Mucosa of gallbladder (tissue), 1 donor: Measurements from ENCODE around the gene VTI1A. TPM values are rescaled to one million over a fixed set of nuclear protein-coding genes. Genes with fewer than 3 reads are reported as not detected.
A peak's percentile ranks its signal among the peaks of the same experiment; 100 is the strongest.
"Not testable (repeated sequence)": the region's sequence is repeated elsewhere in the genome, so short reads cannot be mapped to it uniquely, and the experiment has no call there.

ENCODE experiments used
- DNase-seq: peaks from one replicate; pipeline ENCODE4 v3.0.0-alpha.2; 2020; ENCODE audit warnings: low spot score
- total RNA-seq: library from RNA; stranded (reverse); gene quantifications from one replicate; pipeline ENCODE4 v1.2.1, GENCODE V29; 2021
- donor health status: DM: no; HTN: no; CAD: no.

VTI1A gene
- total RNA-seq, 1 donor from 2014 or later, result 28.1 TPM

DNA sequence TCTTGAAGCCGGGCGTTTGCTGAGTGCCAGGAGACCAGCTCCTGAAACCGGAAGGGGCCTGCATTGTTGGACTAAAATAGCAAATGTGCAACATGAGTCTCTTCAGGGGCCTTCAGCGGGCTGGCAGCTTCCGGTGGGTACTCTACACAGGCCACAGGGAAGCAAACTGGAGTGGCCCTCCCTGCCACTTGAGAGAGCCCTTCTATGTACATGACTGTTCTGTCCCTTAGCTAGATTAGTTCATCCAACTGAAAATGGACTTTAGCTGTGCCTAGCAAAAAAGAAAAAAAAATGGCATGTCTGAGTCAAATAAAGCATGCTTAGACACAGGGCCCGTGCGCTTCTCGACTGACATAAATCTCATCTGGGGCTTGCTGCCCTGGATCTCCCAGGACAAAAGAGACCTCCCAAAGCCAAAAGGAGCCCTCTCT lies 387.8 kb downstream of the VTI1A start:
- DNase-seq, result no peak

DNA sequence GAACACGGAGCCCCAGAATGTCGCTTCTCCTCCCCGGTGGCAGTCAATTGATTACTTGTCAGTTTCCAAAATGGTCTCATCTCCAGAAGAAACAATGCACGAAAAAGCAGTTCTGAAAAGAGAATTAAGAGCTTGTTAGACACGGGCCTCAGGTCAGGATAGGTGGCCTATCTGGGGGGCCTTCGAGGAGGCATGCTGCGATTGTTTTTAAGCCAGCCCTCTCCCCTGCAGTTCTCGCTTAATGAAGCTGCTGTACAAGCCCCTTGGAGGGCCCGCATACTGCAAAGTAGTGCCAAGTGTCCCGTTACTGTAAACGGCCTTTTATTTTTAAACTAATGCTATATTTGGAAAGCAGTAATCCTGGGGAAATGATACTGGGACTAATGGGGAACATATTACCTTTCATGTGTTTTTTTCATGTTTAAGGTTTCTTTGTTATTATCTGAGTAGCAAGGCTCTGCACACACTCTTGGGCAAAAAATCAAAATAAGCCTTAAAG lies 388.3 kb downstream of the VTI1A start:
- no peak for DNase-seq

DNA sequence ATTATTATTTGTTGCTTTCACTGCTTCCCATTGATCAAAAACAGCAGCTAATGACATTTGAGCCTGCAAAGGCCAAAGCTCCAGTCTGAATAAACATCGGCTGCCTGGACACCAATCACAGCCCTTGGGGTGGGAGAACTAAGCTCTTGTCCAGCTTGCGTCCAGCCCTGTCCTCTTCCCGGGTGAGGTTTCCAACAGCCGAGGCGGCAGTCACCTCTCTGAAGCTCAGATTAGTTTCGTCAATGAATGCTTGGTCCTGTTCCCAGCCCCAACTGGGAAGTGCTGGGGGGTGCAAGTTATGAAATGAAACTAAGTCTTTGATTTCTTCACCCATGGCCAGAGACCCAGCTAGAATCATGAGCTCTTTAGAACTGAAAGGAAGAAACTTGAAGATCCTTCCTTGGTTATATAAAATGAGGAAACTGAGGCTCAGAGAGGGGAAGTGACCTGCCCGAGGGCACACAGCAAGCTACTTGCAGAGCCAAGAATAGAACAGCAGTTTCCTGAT lies 389.0 kb downstream of the VTI1A start:
- DNase-seq, result peak; percentile 28

DNA sequence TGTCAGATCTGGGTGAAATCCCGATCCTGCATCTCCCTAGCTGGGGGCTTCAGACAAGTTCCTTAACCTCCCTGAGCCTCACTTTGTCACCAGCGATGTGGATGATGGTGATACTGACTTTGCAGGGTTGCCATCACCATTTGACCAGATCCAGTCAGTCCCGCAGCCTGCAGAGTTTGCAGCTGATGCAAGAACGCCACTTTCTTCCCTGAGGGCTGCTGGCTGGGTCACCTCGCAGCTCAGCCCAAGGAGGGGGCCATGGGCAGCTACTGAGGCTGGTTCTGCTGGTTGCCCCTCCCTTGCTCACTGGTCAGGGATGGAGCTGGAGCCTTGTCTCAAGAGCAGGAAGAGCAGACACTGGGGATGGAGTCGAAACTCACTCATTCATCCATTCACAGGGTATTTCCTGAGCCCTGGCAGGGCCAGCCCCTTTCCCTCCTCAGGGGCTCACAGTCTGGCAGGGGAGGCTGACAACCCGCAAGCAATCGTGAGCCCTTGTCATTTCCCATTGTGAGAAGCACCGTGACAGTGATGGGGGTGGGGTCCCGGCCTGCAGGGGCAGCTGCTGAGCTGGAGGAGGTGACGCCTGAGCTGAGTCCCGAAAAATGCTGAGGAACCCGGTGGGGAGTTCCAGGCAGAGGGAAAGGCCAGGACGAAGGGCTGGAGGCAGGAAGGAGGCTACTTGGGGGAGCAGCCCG lies 391.9 kb downstream of the VTI1A start:
- no peak for DNase-seq

DNA sequence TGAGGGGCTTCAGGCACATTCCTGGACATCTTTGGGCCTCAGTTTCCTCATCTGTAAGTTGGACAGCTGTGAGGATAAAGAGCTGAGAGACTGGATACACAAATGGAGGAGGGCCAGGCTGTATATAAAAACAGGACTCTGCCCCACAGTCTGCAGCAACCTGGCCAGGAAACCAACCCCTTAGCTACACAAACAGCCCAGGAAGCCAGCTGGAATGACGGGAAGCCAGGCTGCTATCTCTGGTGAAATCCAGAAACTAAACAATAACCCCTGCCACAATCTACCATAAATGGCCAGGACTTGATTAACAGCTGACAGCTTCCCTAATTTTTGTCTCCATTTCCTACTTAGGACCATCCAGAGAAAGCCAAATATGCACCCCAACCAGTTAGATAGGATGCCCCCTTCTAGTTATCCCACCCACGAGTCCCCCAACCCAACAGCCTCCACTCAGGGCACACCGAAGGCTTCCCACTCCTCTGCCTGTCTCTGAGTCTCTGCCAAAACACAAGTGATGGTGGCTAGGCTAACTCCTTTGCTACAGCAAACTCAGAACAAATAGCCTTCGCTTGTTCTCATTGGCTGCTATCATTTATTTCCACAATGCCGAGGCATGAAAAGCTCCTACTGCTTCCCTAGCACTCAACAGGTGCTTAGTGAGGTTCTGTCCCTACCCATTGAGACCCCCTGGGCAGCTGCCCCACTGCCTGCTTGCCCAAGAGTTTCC lies 393.1 kb downstream of the VTI1A start:
- DNase-seq, result no peak

DNA sequence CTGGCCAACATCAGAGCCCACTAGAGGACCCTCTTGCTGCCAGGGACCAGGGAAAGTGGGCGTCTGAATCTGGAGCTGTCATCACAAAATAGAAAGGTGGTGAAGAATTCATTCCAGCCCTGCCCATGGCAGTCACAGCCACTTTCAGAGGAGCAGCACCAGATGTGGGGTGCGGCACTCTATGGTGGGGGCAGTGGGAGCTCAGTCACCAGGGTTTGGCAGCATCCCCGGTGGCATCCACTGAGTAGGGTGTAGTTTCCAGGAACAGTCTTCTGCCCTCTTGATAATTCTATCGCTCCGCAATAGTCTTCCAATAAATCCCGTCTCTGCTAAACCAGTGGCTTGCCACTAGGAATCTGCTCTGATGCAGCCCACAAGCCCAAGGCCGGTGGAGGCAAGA lies 394.5 kb downstream of the VTI1A start:
- DNase-seq, result no peak

DNA sequence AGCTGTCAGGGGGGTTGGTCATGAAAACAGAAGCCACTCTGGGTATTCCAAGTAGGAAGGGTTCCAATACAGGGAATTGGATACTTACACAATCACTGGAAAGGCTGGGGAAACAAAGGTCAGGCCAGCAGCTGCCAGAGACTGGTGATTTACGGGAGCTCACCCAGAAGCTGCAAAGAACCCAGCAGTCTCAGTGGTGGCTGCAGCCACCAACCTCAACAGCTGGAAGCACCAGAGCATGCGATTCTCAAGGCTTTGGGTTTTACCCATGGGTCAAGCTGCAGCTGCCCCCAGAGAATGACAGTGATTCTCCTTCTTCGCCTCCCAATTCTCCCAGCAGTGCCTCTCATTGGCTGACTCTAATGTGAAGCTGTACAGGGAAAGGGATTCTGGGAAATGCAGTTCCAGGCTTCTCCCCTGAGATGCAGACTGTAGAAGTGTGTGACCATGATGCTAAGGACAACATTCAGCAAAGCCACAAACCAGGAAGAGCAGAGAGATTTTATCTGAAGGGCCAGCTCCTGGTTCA lies 395.9 kb downstream of the VTI1A start:
- DNase-seq, result no peak

DNA sequence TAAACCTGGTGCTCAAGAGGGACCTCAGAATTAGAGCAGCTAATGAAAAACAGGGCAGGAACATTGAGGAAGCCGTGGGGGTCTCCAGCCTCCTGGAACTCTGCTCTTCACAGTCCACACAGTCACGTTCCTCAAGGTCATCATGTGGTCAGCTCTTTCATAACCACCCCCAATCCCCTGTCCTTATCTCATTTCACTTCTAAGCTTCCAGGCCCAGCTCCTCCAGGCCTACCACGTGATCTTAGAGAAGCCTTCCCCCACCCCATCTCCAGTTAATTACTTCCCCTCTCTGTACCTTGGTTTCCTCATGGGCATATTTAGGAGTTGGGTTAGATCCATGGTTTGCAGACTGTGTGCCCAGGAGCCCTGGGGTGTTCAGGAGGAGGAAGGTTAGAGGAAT lies 396.6 kb downstream of the VTI1A start:
- no peak for DNase-seq

DNA sequence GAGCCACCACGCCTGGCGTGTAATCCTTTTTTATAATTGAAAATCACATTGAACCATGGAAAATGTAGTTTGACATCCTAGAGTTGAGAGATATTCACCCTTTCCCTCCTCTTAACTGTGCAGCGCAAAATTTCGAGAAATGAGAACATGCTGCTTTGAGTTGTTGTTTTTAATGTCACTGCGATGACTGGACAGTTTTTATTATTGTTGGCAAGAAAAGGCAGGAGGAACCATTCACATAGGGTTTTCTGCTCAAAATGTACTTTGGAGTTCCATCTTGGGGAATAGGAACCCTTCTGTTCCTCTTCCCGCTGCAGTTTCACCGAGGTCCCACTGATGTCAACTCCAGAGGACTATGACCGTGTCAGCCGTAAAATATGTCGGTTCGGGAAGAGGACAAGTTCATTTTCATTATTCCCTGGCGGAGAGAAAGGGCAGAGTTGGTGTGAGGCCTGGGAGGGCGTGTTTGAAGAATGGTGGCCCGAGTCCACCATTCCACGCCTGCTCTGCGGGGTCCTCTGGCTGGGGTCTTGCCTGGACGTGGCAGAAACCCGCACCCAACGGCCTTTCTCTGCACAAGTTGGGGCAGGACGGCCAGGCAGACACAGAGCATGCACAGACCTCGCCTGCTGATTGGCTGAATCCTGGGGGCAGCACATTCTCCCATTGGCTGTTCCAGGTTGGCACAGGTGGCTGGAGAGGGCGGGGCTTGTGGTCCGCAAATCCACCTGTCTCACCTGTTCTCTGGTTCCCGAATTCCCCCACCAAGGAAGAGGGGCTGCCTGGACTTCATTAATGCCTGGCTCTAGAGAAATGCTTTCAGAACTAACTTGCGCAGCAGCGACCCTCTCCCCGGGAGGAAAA lies 397.9 kb downstream of the VTI1A start:
- DNase-seq, result no peak

DNA sequence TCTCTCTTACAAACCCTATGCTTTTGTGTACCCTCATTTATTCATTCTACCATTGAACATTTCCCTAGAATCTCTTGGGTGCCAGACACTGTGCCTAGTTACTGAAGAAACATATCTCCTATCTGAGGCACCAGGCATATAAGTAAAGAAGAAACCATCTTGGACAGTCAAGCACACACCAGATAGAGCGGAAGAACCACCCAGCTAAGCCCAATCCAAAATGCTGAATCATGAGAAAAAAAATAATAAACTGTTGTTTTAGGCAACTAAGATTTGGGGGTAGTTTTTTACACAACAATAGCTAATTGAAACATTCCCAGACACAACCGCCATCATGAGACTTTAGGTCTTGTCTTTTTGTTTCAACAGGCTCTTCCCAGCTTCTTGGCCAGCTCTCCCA lies 400.8 kb downstream of the VTI1A start:
- DNase-seq, result no peak

DNA sequence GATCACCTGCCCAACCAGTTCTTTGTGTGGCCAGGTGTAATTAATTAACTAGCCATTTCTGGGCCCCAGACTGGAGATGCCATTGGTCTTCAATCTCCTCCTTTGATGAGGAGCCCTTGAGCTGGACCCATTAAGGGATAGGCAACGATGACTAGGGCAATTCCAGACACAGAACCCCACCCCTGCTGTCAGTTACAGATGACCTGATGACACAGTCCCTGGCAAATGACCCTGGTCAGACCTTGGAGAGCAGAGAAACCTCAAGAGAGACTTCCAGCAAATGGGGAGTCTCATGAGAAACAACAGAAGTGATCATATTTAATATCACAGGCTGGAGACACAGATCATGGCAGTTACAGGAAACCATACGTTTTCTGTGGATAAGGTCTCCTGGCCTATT lies 401.2 kb downstream of the VTI1A start:
- no peak for DNase-seq

DNA sequence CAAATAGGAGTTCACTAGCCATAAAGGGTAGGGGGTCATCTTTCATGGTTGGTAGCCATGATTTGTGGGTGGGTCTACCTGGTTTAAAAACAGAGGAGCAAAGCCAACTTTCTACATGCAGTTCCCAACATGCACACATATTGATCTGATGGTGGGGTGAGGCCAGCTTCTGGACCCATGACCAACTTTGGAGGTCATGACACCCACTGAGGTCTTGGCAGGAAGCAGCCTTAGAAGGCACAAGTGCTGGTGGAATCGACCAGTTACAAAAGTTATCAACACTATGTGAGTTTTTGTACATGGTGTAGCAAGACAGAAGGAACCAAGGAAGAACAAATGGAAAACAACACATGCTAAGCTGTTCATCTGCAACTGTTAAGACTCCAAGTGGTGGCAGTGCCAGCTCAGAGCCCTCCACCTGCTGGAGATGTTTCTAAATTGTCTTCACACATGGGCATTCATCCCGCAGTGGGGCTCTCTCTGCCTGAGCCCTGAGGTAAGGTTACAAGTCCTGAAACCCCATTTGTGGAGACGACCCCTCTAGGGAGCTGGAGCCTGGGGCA lies 401.9 kb downstream of the VTI1A start:
- no peak for DNase-seq

DNA sequence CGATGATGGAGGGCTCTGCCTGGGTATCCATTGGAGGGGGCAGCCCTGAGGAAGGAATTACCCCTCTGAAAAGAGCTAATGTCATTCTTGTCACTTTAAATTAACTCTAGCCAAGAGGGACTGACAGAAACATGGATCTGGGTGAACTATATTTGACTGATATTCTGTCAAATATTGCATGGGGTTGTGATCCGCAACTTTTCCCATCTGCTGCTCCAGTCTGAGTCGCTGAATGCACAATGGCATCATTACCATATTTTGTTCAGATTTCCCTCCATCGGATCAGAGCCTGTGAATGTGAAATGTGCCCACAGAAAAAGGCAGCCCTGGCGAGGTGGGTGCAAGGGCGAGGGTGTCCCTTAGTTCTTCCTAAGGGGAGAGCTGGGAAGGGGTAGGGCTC lies 402.5 kb downstream of the VTI1A start:
- no peak for DNase-seq

DNA sequence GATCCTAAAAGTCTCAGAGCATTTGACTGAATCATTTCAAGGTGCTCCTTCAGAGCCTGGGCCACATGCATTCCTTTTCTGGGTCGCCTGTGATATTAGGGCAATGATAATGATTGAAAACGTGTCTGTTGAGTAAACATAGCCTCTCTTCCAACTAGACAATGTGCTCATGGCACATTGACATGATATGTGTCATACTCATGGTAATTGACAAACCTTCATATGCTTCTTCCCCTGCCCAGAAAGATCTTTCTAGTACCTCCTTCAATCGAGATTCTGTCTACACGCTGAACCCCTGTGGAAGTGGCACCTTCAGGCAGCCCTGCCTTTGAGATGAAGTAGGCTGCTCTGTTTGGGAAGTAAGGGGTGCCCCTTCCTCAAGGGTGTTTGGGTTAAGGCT lies 404.2 kb downstream of the VTI1A start:
- DNase-seq, result no peak

DNA sequence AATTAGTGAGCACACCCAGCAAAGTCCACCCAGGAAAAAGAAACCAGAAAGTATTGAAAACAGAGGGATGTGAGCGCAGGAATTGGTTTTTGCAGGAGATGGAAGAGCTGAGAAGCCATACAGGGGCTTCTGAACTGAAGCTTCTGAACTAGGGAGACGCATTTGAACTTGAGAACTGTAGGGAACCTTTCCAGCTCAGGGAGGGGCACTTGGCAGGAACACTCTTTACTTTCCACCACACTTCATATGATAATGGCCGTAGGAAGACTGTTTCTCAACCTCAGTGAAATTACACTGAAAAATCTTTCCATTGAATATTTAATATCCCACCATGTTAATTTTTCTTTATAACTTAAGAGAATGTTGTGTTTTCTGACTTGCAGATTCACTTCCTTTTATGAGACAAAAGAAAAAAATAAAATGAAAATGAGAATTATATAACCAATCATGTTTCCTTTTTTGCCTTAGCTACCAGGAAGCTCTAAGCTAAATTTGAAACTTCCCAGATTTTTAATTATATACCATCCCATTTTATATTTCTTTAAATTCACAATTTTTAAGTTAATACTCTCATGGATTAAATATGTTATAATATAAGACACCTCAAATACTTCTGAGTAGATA lies 404.7 kb downstream of the VTI1A start:
- no peak for DNase-seq

DNA sequence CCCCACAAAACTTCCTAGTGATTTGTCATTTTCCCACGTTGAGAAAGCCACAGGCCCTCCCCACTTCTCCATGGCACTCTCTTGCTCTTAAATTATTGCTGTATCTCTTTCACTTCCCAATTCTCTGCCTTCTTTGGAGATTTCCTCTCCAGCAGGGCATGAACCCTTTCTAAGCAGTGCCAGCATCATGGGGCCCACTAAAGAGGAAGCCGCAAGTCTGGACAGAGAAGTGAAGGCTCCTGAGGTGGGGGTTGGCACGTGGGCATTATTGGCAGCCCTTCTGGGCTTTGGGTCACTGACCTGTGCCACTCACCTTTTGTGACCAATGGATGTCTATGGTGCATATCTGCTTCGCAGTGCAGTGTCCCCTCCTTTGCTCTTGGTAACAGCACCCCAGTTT lies 405.3 kb downstream of the VTI1A start:
- peak; percentile 38 for DNase-seq

DNA sequence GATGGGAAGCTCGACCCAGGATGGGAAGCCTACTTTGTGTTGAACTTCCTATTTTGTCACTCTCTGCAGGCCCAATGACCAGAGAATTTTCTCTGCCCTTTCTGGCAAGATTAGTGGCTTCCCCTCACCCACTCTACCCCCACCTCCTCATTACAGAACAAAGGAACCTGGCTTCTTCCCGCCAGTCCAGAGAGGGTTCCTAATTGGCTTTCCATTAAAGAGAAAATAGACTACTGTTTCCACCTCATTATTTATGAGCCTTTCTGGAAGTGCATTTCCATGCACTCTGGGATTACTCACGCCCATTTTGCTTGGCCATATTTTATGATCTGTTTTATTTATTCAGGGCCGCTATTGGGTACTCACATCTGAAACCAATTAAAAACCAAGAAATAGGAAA lies 408.1 kb downstream of the VTI1A start:
- no peak for DNase-seq

DNA sequence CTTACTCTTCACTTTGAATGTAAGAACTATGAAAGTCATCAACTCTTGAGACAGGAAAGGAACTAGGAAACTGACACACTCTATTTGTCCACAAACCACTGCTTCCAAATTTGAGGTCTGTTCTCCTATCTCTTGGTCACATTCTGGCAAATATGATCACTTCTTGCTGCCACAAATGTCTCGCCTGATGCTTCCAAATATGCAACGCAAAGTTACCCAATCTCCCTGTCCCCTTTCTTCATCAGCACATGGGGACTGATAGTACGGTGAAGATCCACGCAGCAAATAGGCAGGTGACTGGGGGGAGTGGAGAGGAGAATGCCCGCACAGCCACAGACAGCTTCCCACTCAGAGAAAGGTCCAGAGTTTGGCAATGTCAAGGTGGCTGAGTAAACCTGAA lies 410.5 kb downstream of the VTI1A start:
- DNase-seq, result no peak

DNA sequence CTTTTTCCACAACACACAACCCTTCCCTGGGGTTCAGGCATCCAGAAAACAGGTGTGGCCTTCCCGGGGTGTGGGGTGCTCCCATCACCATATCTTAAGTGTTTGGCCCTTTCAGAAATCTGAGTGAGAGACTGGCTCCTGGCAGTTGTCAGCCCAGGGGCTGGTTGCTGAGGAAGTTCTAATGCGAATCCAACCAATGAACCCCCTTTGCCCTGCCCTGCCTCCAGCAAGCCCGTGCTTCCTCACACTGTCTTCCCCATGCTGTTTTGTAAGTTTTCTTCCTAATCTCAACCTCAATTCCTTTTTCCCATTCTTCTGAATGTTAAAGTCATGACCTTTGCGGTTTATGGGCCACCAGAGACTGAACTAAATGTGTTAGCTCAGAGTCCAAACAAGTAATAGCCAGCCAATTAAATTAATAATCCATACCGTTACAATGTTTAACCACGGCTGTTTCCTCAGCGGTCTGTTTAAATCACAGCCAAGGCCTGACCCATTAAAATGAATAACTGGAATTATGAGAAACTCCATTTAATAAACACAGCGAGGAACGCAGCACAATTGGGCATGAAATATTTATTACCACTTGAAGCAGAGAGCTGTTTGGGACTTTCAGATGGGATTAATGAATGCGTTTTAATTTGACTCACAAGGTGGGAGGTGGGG lies 412.1 kb downstream of the VTI1A start:
- DNase-seq, result no peak

DNA sequence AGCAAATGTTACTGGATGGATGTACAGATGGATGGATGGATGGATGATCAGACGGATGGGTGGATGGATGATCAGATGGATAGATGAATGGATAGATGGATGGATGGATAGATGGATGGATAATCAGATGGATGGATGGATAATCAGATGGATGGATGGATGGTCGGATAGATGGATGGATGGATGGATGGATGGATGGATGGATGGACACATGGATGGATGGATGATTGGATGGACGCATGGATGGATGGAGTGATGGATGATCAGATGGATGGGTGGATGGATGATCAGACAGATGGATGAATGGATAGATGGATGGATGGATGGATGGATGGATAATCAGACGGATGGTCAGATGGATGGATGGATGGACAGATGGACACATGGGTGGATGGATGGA lies 412.8 kb downstream of the VTI1A start:
- DNase-seq, result no peak

DNA sequence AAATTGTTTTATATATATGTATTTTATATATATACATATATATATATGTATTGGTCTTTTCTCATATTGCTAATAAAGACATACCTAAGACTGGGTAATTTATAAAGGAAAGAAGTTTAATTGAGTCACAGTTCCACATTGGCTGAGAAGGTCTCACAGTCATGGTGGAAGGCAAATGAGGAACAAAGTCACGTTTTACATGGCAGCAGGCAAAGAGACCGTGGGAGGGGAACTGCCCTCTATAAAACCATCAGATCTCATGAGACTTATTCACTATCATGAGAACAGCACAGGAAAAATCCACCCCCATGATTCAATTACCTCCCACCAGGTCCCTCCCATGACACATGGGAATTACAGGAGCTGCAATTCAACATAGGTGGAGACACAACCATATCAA lies 416.4 kb downstream of the VTI1A start:
- not testable (repeated sequence) for DNase-seq
